ENCODE measurements around the gene CGB3. TPM values are rescaled to one million over a fixed set of nuclear protein-coding genes. Genes with fewer than 3 reads are reported as not detected.

CGB3 gene
- total and polyA plus RNA-seq, 4 donors, result not detected

DNA sequence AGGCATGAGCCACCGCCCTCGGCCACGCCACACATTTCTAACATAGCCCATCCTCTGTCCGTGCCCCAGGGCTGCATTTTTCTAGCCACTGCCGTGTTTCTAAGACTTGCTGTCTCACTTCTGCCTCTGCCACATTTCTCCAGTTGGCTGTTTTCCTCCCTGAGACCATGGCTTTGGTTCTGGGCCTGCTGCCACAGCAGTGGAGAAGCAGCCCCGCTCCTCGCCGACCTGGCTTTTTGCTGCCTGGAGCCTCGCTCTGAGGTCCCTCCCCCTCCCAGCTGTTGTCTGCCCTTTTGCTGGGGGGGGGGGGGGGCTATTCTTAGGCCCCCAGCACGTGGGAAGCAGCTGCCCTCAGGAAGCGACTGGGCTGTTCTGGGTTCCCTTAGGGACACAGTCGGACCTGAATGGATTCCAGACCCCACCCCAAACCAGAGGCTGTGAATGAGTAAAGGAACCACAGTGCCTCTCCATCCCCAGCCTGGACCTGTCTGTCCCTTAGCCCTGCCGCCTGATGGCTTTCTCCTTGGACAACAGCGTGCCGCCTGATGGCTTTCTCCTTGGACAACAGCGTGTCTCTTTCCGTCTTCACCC is 34.3 kb downstream of the CGB3 start:
- no peak overlapping the region for H3K27ac ChIP-seq (ENCODE audit: low read depth in 1 of 2, low read length in 2 of 2)
- intact Hi-C loops (cut with DNase I), result loop anchor here in 1 of 2 donors (10.0 kb wide), 1 partner anchor 155 kb away; no protein-coding TSS in a partner anchor
- peaks cover 0 to 4% of the 10 kb centered on the region in 2 donors for H3K36me3 ChIP-seq (ENCODE audit: control insufficient read depth in 1 of 2, insufficient read depth in 2 of 2, low read length in 1 of 2)
- WGBS, 2 donors, result 52 to 56% methylated on average over 15 to 17 of the region's 17 CpGs
- no peaks in the 10 kb centered on the region for H3K4me1 ChIP-seq (ENCODE audit: control insufficient read depth in 1 of 2, insufficient read depth in 2 of 2, low read length in 2 of 2)
- no peak overlapping the region for H3K4me3 ChIP-seq (ENCODE audit: low read length in 2 of 2)
- no peaks in the 10 kb centered on the region for H3K9me3 ChIP-seq (ENCODE audit: control insufficient read depth, low read length)
- no peak for DNase-seq
- H3K27me3 ChIP-seq (ENCODE audit: control insufficient read depth in 1 of 2, insufficient read depth in 2 of 2, low read length in 1 of 2), result no peaks in the 10 kb centered on the region
- no peak for ATAC-seq (ENCODE audit: low FRiP score)

- Histone ChIP-seq H3K27me3 (ENCODE audit: control insufficient read depth in 1 of 2, insufficient read depth in 2 of 2, low read length in 1 of 2) (no peaks in the 10 kb centered on the region), H3K27ac (ENCODE audit: low read depth in 1 of 2, low read length in 2 of 2) (no peak overlapping the region), H3K4me1 (ENCODE audit: control insufficient read depth in 1 of 2, insufficient read depth in 2 of 2, low read length in 2 of 2) (no peaks in the 10 kb centered on the region), H3K9me3 (ENCODE audit: control insufficient read depth, low read length) (no peaks in the 10 kb centered on the region), H3K36me3 (ENCODE audit: control insufficient read depth in 1 of 2, insufficient read depth in 2 of 2, low read length in 1 of 2) (peaks cover 0 to 4% of the 10 kb centered on the region in 2 donors), H3K4me3 (ENCODE audit: low read length in 2 of 2) (no peak overlapping the region)
- intact Hi-C loops (cut with DNase I), result no loop called here
- ATAC-seq (ENCODE audit: low FRiP score), result no peak
- WGBS, 2 donors, result 90 to 94% methylated on average over 9 of the region's 9 CpGs
- no peak for DNase-seq
Measured at GRCh38 chr19:48988860-48989259, 35.3 kb downstream of the CGB3 start.

- Histone ChIP-seq H3K27me3 (ENCODE audit: control insufficient read depth in 1 of 2, insufficient read depth in 2 of 2, low read length in 1 of 2) (no peaks in the 10 kb centered on the region), H3K36me3 (ENCODE audit: control insufficient read depth in 1 of 2, insufficient read depth in 2 of 2, low read length in 1 of 2) (peaks cover 0 to 4% of the 10 kb centered on the region in 2 donors), H3K27ac (ENCODE audit: low read depth in 1 of 2, low read length in 2 of 2) (no peak overlapping the region), H3K4me3 (ENCODE audit: low read length in 2 of 2) (no peak overlapping the region), H3K4me1 (ENCODE audit: control insufficient read depth in 1 of 2, insufficient read depth in 2 of 2, low read length in 2 of 2) (no peaks in the 10 kb centered on the region), H3K9me3 (ENCODE audit: control insufficient read depth, low read length) (no peaks in the 10 kb centered on the region)
- DNase-seq (no peak), ATAC-seq (ENCODE audit: low FRiP score) (no peak)
- intact Hi-C loops (cut with DNase I), result no loop called here
- 93 to 95% methylated on average over 7 of the region's 7 CpGs for WGBS, 2 donors
Measured at GRCh38 chr19:48988286-48988685, 35.8 kb downstream of the CGB3 start.

GRCh38 chr19:48987323-48987722 is 36.8 kb downstream of the CGB3 start:
- intact Hi-C loops (cut with DNase I), result no loop called here
- DNase-seq, result no peak
- H3K36me3 ChIP-seq (ENCODE audit: control insufficient read depth in 1 of 2, insufficient read depth in 2 of 2, low read length in 1 of 2), result peaks cover 0 to 4% of the 10 kb centered on the region in 2 donors

DNA sequence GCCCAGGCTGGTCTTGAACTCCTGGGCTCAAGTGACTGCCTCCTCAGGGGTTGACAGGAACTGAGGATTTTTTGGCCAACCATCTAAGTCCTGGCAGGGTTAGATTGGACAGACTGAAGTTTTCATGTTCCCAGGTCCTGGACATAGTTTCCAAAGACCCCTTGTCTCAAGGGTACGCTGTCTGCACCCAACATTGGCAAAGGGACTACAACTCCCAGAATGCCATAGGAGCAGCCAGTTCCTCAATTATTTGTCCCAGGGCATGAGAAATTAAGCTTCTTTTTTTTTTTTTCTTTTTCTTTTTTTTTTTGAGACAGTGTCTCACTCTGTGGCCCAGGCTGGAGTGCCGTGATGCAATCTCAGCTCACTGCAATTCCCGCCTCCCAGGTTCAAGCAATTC is 37.9 kb downstream of the CGB3 start:
- intact Hi-C loops (cut with DNase I), result no loop called here
- no peak for DNase-seq
- Histone ChIP-seq H3K4me1 (ENCODE audit: control insufficient read depth in 1 of 2, insufficient read depth in 2 of 2, low read length in 2 of 2) (no peaks in the 10 kb centered on the region), H3K4me3 (ENCODE audit: low read length in 2 of 2) (no peak overlapping the region), H3K27me3 (ENCODE audit: control insufficient read depth in 1 of 2, insufficient read depth in 2 of 2, low read length in 1 of 2) (no peaks in the 10 kb centered on the region), H3K36me3 (ENCODE audit: control insufficient read depth in 1 of 2, insufficient read depth in 2 of 2, low read length in 1 of 2) (peaks cover 0 to 6% of the 10 kb centered on the region in 2 donors), H3K9me3 (ENCODE audit: control insufficient read depth, low read length) (no peaks in the 10 kb centered on the region), H3K27ac (ENCODE audit: low read depth in 1 of 2, low read length in 2 of 2) (no peak overlapping the region)
- no peak for ATAC-seq (ENCODE audit: low FRiP score)
- 90 to 95% methylated on average over 3 of the region's 3 CpGs for WGBS, 2 donors

More at GRCh38 chr19:48987323-48987722, 36.8 kb downstream of the CGB3 start:
- H3K9me3 ChIP-seq (ENCODE audit: control insufficient read depth, low read length), result no peaks in the 10 kb centered on the region
- WGBS, 2 donors, result 89 to 90% methylated on average over 3 to 7 of the region's 7 CpGs
- H3K4me3 ChIP-seq (ENCODE audit: low read length in 2 of 2), result no peak overlapping the region
- H3K27me3 ChIP-seq (ENCODE audit: control insufficient read depth in 1 of 2, insufficient read depth in 2 of 2, low read length in 1 of 2), result no peaks in the 10 kb centered on the region
- no peak overlapping the region for H3K27ac ChIP-seq (ENCODE audit: low read depth in 1 of 2, low read length in 2 of 2)
- ATAC-seq (ENCODE audit: low FRiP score), result no peak
- no peaks in the 10 kb centered on the region for H3K4me1 ChIP-seq (ENCODE audit: control insufficient read depth in 1 of 2, insufficient read depth in 2 of 2, low read length in 2 of 2)

- WGBS, 2 donors, result 92 to 93% methylated on average over 13 of the region's 13 CpGs
- H3K27me3 ChIP-seq (ENCODE audit: control insufficient read depth in 1 of 2, insufficient read depth in 2 of 2, low read length in 1 of 2), result no peaks in the 10 kb centered on the region
- DNase-seq, result no peak
- ATAC-seq (ENCODE audit: low FRiP score), result no peak
- H3K4me1 ChIP-seq (ENCODE audit: control insufficient read depth in 1 of 2, insufficient read depth in 2 of 2, low read length in 2 of 2), result no peaks in the 10 kb centered on the region
- peaks cover 0 to 6% of the 10 kb centered on the region in 2 donors for H3K36me3 ChIP-seq (ENCODE audit: control insufficient read depth in 1 of 2, insufficient read depth in 2 of 2, low read length in 1 of 2)
- H3K9me3 ChIP-seq (ENCODE audit: control insufficient read depth, low read length), result no peaks in the 10 kb centered on the region
- intact Hi-C loops (cut with DNase I), result no loop called here
- H3K4me3 ChIP-seq (ENCODE audit: low read length in 2 of 2), result no peak overlapping the region
- no peak overlapping the region for H3K27ac ChIP-seq (ENCODE audit: low read depth in 1 of 2, low read length in 2 of 2)
Measured at GRCh38 chr19:48985711-48986110, 38.4 kb downstream of the CGB3 start.

DNA sequence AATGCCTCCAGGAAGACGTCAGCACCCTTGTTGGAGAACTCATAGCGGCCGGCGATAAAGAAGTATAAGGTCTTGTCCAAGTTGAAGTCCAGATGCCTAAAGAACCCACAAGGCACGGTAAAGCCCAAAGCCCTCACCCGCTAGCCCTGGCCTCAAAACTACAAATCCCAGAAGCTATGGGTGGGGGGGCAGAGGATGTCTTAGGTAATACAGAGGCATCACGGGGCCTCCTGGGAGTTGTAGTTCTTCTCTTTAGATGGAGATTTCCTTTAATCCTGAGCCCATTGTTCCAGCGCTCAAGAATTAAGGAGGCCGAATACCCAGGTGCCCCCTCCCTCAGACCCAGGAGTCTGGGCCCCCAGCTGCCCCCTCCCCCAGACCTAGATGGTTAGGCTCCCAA is 41.9 kb downstream of the CGB3 start:
- 94% methylated on average over 9 of the region's 9 CpGs for WGBS, 2 donors
- Histone ChIP-seq H3K9me3 (ENCODE audit: control insufficient read depth, low read length) (no peaks in the 10 kb centered on the region), H3K4me1 (ENCODE audit: control insufficient read depth in 1 of 2, insufficient read depth in 2 of 2, low read length in 2 of 2) (no peaks in the 10 kb centered on the region), H3K27ac (ENCODE audit: low read depth in 1 of 2, low read length in 2 of 2) (no peak overlapping the region), H3K36me3 (ENCODE audit: control insufficient read depth in 1 of 2, insufficient read depth in 2 of 2, low read length in 1 of 2) (peaks cover 0 to 2% of the 10 kb centered on the region in 2 donors), H3K4me3 (ENCODE audit: low read length in 2 of 2) (no peak overlapping the region), H3K27me3 (ENCODE audit: control insufficient read depth in 1 of 2, insufficient read depth in 2 of 2, low read length in 1 of 2) (no peaks in the 10 kb centered on the region)
- ATAC-seq (ENCODE audit: low FRiP score) (no peak), DNase-seq (no peak)
- intact Hi-C loops (cut with DNase I), result no loop called here

DNA sequence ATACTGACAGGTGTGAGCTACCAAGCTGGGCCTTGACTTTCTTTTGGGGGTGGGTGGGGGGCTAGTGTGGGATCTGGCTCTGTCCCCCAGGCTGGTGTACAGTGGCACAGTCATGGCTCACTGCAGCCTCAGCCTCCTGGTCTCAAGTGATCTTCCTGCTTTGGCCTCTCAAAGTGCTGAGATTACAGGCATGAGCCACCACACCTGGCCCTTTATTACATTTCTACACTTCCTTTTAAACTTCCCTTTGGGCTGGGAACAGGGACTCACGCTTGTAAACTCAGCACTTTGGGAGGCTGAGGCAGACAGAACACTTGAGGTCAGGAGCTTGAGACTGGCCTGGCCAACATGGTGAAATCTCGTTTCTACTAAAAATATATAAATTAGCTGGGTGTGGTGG is 47.1 kb downstream of the CGB3 start:
- DNase-seq, result no peak
- Histone ChIP-seq H3K36me3 (ENCODE audit: control insufficient read depth in 1 of 2, insufficient read depth in 2 of 2, low read length in 1 of 2) (peaks cover 0 to 6% of the 10 kb centered on the region in 2 donors), H3K9me3 (ENCODE audit: control insufficient read depth, low read length) (no peaks in the 10 kb centered on the region), H3K4me1 (ENCODE audit: control insufficient read depth in 1 of 2, insufficient read depth in 2 of 2, low read length in 2 of 2) (no peaks in the 10 kb centered on the region), H3K27ac (ENCODE audit: low read depth in 1 of 2, low read length in 2 of 2) (no peak overlapping the region), H3K4me3 (ENCODE audit: low read length in 2 of 2) (no peak overlapping the region), H3K27me3 (ENCODE audit: control insufficient read depth in 1 of 2, insufficient read depth in 2 of 2, low read length in 1 of 2) (no peaks in the 10 kb centered on the region)
- no peak for ATAC-seq (ENCODE audit: low FRiP score)
- 62 to 69% methylated on average over 2 of the region's 2 CpGs for WGBS, 2 donors
- intact Hi-C loops (cut with DNase I), result loop anchor here in 1 of 2 donors (10.0 kb wide), 1 partner anchor 332 kb away; the partner anchor contains the start of gene CA11

Measured in aorta (tissue), 5 donors.